HepG2 (cell line): ENCODE data around the gene RHAG. TPM values are rescaled to one million over a fixed set of nuclear protein-coding genes. Genes with fewer than 3 reads are reported as not detected.
A peak's percentile ranks its signal among the peaks of the same experiment; 100 is the strongest.

Source experiments
- ATAC-seq: fragments of 200-7000 bp; cut with Tn5 transposase; 3 replicates; pipeline ENCODE4 v1.9.1; 2020; ENCODE audit warnings: mild to moderate bottlenecking, moderate library complexity
- BruUV-seq: library from RNA; stranded (reverse); fragments of 400-500 nt; replicated peaks from 2 replicates; lab custom pipeline; 2021; lab: Mats Ljungman, UMichigan
- CTCF ChIA-PET: fragments of 300-600 bp; formaldehyde crosslinking; extraction: SDS; loops from one replicate; lab custom pipeline; 2021; ENCODE audit warnings: low total read pairs, inconsistent platforms, low intra/inter-chr PET ratio; lab: Yijun Ruan, JAX
- POLR2A ChIA-PET: fragments of 350-600 bp; sonication (Branson Sonifier 250); formaldehyde crosslinking; loops from one replicate; lab custom pipeline; 2020; ENCODE audit warnings: antibody characterized with exemption, inconsistent platforms; lab: Yijun Ruan, JAX
- DNase-seq: peaks from one replicate; pipeline ENCODE4 v3.0.0-alpha.2; 2015; ENCODE audit warnings: low spot score
- FAIRE-seq: peaks from 3 replicates; lab custom pipeline; 2011; peaks lifted over from hg19 to GRCh38; lab: Jason Lieb, UNC
- H2AFZ ChIP-seq: one replicate; pipeline ENCODE4 v1.6.1; 2011; ENCODE audit warnings: low read length, inconsistent platforms
- H3K27ac ChIP-seq: fragments of 300-600 bp; 3 replicates; pipeline ENCODE4 v1.8.0; 2011; ENCODE audit warnings: mixed run types, mild to moderate bottlenecking, mixed read lengths, low read length, inconsistent platforms; ENCODE audit not compliant: insufficient read depth; ENCODE audit errors: extremely low read length
- H3K27me3 ChIP-seq, 2 experiments: fragments of 200-600 bp in 1 of 2; 2 replicates in 1 of 2; 3 replicates in 1 of 2; pipeline versions ENCODE4 v1.6.0 to v1.8.0; 2011; ENCODE audit warnings: low read length in 2 of 2, mild to moderate bottlenecking in 2 of 2, moderate library complexity in 2 of 2, inconsistent platforms in 1 of 2; ENCODE audit not compliant: insufficient read depth in 2 of 2, control insufficient read depth in 1 of 2
- H3K36me3 ChIP-seq, 2 experiments: fragments of 200-600 bp in 1 of 2; replicated peaks in 1 of 2; 2 replicates in 1 of 2; 3 replicates in 1 of 2; pipeline versions ENCODE4 v1.5.1 to v1.8.0; 2011; ENCODE audit warnings: low read length in 2 of 2, inconsistent platforms in 1 of 2; ENCODE audit not compliant: insufficient read depth in 2 of 2, control insufficient read depth in 1 of 2
- H3K4me1 ChIP-seq: 2 replicates; pipeline ENCODE4 v1.5.1; 2012; ENCODE audit warnings: low read length, inconsistent platforms; ENCODE audit not compliant: insufficient read depth
- H3K4me2 ChIP-seq: 2 replicates; pipeline ENCODE4 v1.6.0; 2011; ENCODE audit warnings: low read depth, low read length, inconsistent platforms
- H3K4me3 ChIP-seq, 3 experiments: fragments of 200-600 bp in 1 of 3; sonication (generic), shearing (Covaris generic) in 1 of 3; replicated peaks in 1 of 3; 2 replicates each; pipeline ENCODE4 v1.5.1; 2011 to 2016; ENCODE audit warnings: low read length in 3 of 3, inconsistent platforms in 2 of 3, low read depth in 2 of 3, mild to moderate bottlenecking in 2 of 3, control low read depth in 1 of 3, mixed read lengths in 1 of 3; ENCODE audit not compliant: insufficient read depth in 1 of 3
- H3K79me2 ChIP-seq: one replicate; pipeline ENCODE4 v1.6.1; 2011; ENCODE audit warnings: low read length, inconsistent platforms; ENCODE audit not compliant: insufficient read depth
- H3K9ac ChIP-seq: 2 replicates; pipeline ENCODE4 v1.6.0; 2011; ENCODE audit warnings: mild to moderate bottlenecking, low read depth, low read length, inconsistent platforms; ENCODE audit not compliant: insufficient read depth
- H3K9me3 ChIP-seq: 2 replicates; pipeline ENCODE4 v1.5.1; 2012; ENCODE audit warnings: mild to moderate bottlenecking, low read length
- H4K20me1 ChIP-seq: 2 replicates; pipeline ENCODE4 v1.6.0; 2011; ENCODE audit warnings: inconsistent platforms, mild to moderate bottlenecking, low read length, moderate library complexity; ENCODE audit not compliant: insufficient read depth
- PATZ1 ChIP-seq: sonication (generic); formaldehyde crosslinking; IDR thresholded peaks from 2 replicates; pipeline ENCODE4 v1.4.0; 2020; ENCODE audit warnings: missing genetic modification reagents
- TEAD3 ChIP-seq: optimal IDR thresholded peaks from 2 replicates; pipeline ENCODE3; 2016; ENCODE audit warnings: borderline replicate concordance
- ZNF720 ChIP-seq: sonication (generic); formaldehyde crosslinking; IDR thresholded peaks from 2 replicates; pipeline ENCODE4 v1.4.0; 2020; ENCODE audit warnings: missing genetic modification reagents
- WGBS: methylation state at CpG from one replicate; pipeline ENCODE4 v1.1.6; 2017; ENCODE audit warnings: low lambda C conversion rate; 5-methylcytosine and 5-hydroxymethylcytosine counted together
- in situ Hi-C: cut with HindIII; loops from 2 replicates; pipeline ENCODE4 v1.10.0; 2017; ENCODE audit warnings: low pct_unique_long_range_greater_than_20kb; ENCODE audit not compliant: extremely low pct_ligation_motif_present
- intact Hi-C: fragments of 100-400 bp; cut with micrococcal nuclease; formaldehyde crosslinking; loops from one replicate; pipeline ENCODE4 v1.10.0; 2022; ENCODE audit not compliant: unreplicated experiment
- polyA plus RNA-seq, 8 experiments: library from polyadenylated mRNA; depleted of rRNA in 3 of 8; stranded (reverse) in 7 of 8; unstranded in 1 of 8; fragments of >200 nt; fragmentation: Illumina TruSeq in 4 of 8; extraction: Trizol in 4 of 8; gene quantifications; 2 replicates each; pipeline versions ENCODE4 v1.2.1 to v1.2.3, GENCODE V29; 2011 to 2016; ENCODE audit warnings: low read depth in 4 of 8, missing spikeins in 1 of 8, mixed read lengths in 1 of 8; ENCODE audit not compliant: insufficient read depth in 1 of 8
- total RNA-seq, 5 experiments: library from RNA; depleted of rRNA; stranded (reverse); fragments of >200 nt; fragmentation: Illumina TruSeq; extraction: Trizol; gene quantifications; 2 replicates each; pipeline ENCODE4 v1.2.3, GENCODE V29; 2016; ENCODE audit warnings: low read depth in 1 of 5
- TF ChIP-seq, protein P1 (sequence below): sonication (generic); formaldehyde crosslinking; IDR thresholded peaks from 2 replicates; pipeline ENCODE4 v1.5.1; 2020; ENCODE audit warnings: mild to moderate bottlenecking, missing genetic modification reagents, borderline replicate concordance

Gene RHAG
- total and polyA plus RNA-seq, 2 of the 13 experiments (the other 11 are each of a cell fraction or from before 2014, with no cell fraction given) = not detected

GRCh38 chr6:49576618-49577017 lies 60.0 kb downstream of the RHAG start:
- H3K79me2 ChIP-seq = no peaks in the 10 kb centered on the region

More at GRCh38 chr6:49576618-49577017, 60.0 kb downstream of the RHAG start:
- Histone ChIP-seq H3K4me3 (no peak overlapping the region), H3K27me3 (no peaks in the 10 kb centered on the region), H3K9ac (no peak overlapping the region), H2AFZ (no peak overlapping the region), H3K9me3 (no peaks in the 10 kb centered on the region), H3K4me2 (no peak overlapping the region), H3K27ac (no peak overlapping the region), H3K36me3 (no peaks in the 10 kb centered on the region), H4K20me1 (no peaks in the 10 kb centered on the region), H3K4me1 (no peaks in the 10 kb centered on the region)
- DNase-seq = no peak
- no TSS peak for BruUV-seq
- in situ Hi-C loops = no loop called here
- no peak for TF ChIP-seq PATZ1 (CRISPR knock-in tag)
- TF ChIP-seq TEAD3 (CRISPR knock-in tag) = no peak
- TF ChIP-seq, protein P1, sequence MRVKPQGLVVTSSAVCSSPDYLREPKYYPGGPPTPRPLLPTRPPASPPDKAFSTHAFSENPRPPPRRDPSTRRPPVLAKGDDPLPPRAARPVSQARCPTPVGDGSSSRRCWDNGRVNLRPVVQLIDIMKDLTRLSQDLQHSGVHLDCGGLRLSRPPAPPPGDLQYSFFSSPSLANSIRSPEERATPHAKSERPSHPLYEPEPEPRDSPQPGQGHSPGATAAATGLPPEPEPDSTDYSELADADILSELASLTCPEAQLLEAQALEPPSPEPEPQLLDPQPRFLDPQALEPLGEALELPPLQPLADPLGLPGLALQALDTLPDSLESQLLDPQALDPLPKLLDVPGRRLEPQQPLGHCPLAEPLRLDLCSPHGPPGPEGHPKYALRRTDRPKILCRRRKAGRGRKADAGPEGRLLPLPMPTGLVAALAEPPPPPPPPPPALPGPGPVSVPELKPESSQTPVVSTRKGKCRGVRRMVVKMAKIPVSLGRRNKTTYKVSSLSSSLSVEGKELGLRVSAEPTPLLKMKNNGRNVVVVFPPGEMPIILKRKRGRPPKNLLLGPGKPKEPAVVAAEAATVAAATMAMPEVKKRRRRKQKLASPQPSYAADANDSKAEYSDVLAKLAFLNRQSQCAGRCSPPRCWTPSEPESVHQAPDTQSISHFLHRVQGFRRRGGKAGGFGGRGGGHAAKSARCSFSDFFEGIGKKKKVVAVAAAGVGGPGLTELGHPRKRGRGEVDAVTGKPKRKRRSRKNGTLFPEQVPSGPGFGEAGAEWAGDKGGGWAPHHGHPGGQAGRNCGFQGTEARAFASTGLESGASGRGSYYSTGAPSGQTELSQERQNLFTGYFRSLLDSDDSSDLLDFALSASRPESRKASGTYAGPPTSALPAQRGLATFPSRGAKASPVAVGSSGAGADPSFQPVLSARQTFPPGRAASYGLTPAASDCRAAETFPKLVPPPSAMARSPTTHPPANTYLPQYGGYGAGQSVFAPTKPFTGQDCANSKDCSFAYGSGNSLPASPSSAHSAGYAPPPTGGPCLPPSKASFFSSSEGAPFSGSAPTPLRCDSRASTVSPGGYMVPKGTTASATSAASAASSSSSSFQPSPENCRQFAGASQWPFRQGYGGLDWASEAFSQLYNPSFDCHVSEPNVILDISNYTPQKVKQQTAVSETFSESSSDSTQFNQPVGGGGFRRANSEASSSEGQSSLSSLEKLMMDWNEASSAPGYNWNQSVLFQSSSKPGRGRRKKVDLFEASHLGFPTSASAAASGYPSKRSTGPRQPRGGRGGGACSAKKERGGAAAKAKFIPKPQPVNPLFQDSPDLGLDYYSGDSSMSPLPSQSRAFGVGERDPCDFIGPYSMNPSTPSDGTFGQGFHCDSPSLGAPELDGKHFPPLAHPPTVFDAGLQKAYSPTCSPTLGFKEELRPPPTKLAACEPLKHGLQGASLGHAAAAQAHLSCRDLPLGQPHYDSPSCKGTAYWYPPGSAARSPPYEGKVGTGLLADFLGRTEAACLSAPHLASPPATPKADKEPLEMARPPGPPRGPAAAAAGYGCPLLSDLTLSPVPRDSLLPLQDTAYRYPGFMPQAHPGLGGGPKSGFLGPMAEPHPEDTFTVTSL = no peak
- TF ChIP-seq ZNF720 (CRISPR knock-in tag) = no peak
- ChIA-PET CTCF (no interaction called here), POLR2A (no interaction called here)
- peak; percentile 44; the same call in 1 of the 3 replicates for ATAC-seq
- intact Hi-C loops = no loop called here
- FAIRE-seq = no peak
- WGBS = 24% methylated on average over 1 of the region's 1 CpG
